GM19351 (cell line): ENCODE data around the gene SNRPA.
"Not testable (repeated sequence)": the region's sequence is repeated elsewhere in the genome, so short reads cannot be mapped to it uniquely, and the experiment has no call there.

Source experiments
- ATAC-seq: cut with Tn5 transposase; IDR thresholded peaks from one replicate; pipeline ENCODE4 v1.9.1; 2021; ENCODE audit warnings: mild to moderate bottlenecking, moderate library complexity; ENCODE audit not compliant: unreplicated experiment

Gene SNRPA

DNA sequence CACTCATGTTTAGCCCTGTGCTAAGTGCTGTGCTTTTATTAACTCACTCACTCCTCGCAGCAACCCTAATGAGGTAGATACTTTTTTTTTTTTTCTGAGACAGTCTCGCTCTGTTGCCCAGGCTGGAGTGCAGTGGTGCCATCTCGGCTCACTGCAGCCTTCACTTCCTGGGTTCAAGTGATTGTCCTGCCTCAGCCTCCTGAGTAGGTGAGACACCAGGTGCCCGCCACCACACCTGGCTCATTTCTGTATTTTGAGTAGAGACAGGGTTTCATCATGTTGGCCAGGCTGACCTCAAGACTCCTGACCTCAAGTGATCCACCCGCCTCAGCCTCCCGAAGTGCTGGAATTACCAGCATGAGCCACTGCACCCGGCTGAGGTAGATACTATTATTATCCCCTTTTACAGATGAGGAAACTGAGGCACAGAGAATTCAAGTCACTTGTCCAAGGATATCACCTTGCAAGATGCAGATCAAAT is 31.5 kb upstream of the SNRPA start:
- ATAC-seq = no peak

DNA sequence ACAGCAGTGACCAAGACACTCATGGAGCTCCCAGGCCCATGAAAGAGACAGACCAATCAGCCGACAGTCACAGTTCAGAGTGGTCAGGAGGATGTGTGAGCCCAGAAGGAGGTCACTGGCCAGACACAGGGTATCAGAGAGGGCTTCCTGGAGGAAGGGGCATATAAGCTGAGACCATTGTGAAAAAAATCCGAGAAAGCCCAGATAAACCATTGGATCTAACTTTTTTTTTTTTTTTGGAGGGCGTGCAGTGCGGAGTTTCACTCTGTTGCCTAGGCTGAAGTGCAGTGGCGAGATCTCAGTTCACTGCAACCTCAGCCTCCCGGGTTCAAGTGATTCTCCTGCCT is 29.9 kb upstream of the SNRPA start:
- no peak for ATAC-seq

DNA sequence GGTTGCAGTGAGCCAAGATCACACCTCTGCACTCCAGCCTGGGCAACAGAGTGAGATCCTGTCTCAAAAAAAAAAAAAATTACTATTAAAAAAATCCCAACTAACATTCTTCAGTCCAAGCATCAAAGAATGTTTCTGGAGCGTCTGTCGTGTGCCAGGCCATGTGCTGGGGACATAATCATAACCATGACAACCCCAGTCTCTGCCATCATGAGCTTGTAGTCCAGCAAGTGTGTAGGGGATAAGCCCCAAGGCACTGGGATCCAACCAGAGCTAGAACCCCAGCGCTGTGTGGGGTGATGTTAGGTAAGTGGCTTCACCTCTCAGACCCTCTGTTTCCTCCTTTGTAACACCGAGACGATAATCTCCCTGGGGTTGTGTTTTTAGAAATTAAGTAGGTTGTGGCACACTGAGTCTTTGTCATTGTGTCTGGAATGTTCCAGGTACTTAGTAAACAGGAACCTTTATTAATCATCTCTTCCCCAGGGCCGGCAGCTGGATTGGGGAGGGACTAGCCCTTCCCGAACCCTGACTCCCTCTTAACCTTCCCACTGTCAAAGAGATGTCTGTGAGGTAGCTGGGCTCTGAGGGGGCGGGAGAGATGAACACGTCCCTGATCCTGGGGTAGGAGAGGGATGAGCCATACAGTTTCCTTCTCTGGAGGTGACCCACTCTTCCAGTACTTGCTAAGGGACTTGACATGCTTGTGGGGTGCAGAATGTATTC is 28.9 kb upstream of the SNRPA start:
- ATAC-seq = no peak

DNA sequence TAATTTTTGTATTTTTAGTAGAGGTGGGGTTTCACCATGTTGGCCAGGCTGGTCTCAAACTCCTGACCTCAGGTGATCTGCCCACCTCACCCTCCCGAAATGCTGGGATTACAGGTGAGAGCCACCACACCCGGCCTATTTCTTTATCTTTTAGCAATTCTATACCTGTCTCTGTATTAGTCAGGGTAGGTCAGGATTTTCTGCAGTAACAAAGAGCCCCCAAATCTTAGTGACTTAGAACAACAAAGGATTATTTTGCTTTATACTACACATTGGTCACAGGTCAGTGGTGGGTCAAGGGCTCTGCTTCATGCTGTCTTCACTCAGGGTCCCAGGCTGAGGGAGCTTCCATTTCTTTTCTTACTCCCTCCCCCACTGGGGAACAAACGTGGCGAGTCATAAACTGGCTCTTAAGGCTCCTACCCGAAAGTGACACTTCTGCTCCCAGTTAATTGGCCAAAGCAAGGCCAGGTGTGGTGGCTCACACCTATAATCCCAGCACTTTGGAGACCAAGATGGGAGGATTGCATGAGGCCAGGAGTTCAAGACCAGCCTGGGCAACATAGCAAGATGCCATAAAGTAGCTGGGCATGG is 27.2 kb upstream of the SNRPA start:
- no peak for ATAC-seq

DNA sequence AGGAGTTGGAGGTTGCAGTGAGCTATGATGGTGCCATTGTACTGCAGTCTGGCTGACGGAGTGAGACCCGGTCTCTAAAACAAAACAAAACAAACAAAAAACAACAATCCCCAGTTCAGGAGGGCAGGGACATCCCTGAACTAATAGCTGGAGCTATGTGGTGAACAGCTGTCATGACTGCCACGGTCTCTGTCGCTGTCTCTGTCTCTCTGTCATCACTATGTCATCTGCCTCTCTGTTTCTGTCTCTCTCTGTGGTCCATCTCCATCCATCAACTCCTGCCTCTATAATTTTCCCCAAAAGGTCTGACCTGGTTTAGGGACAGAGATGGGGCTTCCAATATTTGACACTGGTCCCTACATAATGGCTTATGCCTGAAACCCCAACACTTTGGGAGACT is 26.7 kb upstream of the SNRPA start:
- no peak for ATAC-seq

DNA sequence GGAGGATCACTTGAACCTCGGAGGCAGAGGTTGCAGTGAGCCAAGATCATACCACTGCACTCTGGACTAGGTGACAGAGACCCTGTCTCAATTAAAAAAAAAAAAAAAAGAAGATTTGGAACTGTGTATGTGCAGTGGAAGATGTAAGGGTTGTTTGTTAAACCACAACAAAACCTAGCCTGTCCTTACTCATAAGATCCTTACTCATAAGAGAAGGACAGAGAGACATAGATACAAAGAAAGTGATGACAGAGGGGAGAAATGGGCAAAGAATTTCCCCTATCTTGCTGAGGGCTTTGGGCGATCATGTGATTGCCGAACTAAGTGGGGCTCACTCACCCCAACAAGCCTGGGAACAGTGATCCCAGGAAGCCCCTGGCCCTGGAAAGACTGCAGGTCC is 26.1 kb upstream of the SNRPA start:
- no peak for ATAC-seq

DNA sequence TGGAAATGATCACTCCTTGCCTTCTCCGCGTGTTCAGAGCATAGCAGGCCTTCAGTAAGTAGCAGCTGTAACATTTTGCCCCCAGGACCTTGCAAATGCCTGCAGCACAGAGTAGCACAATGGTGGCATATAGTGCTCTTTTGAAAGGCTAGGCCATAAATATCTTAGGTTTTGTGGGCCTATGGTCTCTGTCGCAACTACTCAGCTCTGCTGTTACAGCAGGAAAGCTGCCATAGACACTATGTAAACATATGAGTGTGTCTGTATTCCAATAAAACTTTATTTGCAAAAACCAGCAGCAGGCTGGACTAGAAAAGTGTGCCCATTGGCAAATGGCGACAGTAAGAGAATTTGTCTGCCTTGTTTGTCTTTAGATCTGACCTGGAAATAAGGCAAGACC is 24.7 kb upstream of the SNRPA start:
- ATAC-seq = no peak

DNA sequence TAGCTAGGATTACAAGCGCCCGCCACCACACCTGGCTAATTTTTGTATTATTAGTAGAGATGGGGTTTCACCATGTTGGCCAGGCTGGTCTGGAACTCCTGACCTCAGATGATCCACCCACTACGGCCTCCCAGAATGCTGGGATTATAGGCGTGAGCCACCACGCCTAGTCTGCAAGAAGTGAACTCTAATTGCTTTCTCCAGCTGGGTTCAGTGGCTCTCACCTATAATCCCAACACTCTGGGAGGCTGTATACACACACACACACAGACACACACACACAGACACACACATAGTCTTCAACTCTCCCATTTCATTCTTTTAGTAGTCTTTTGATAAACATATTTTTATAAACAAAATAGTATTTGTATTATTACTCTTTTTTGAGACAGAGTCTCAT is 20.9 kb upstream of the SNRPA start:
- ATAC-seq = not testable (repeated sequence)

DNA sequence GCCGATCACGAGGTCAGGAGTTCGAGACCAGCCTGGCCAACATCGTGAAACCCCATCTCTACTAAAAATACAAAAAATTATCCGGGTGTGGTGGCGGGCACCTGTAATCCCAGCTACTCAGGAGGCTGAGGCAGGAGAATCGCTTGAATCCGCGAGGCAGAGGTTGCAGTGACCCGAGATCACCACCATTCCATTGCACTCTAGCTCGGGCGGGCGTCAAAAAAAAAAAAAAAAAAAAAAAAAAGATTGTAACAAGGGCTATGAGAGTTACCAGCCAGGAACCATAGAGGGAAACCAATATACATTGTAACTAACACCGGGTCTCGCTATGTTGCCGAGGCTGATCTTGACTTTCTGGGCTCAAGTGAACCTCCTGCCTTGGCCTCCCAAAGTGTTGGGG is 18.7 kb upstream of the SNRPA start:
- not testable (repeated sequence) for ATAC-seq

DNA sequence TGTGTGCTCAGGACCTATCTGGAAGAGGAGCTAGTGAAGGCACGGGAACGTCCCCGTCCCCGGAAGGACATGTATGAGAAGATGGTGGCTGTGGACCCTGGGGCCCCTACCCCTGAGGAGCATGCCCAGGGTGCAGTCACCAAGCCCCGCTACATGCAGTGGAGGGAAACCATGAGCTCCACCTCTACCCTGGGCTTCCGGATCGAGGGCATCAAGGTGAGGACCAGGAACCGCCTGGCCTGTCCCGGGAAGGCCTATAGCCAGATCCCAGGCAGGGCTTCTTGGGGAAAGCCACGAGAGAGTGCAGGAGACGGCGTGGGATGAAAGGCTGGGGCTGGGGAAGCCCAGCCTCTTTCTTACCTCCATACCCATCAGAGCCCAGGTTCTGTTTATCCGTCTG is 17.9 kb upstream of the SNRPA start:
- ATAC-seq = no peak

DNA sequence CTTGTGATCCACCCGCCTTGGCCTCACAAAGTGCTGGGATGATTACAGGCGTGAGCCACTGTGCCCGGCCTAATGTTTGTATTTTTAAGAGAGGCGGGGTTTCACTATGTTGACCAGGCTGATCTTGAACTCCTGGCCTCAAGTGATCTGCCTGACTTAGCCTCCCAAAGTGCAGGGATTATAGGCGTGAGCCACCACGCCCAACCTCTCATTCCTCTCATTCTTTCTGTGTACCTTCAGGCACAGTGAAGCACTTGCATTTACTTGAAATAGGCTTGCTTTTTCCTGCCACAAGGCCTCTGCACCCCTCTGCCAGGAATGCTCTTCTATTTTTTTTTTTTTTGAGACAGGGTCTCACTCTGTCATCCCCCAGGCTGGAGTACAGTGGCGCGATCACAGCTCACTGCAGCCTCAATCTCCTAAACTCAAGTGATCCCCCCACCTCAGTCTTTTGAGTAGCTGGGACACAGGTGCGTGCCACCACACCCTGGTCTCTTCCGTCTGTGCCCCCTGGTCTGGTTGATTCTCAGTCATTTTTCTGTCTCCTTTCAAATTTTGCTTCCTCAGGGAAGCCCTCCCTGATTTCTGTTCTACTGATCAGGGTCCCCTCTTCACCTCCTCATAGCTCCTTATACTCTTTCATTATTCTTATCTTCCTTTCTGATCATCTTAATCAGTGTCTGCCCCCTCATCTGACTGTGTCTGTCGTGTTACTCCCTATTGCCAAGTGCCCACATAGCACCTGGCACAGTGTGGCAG is 15.8 kb upstream of the SNRPA start:
- ATAC-seq = no peak

DNA sequence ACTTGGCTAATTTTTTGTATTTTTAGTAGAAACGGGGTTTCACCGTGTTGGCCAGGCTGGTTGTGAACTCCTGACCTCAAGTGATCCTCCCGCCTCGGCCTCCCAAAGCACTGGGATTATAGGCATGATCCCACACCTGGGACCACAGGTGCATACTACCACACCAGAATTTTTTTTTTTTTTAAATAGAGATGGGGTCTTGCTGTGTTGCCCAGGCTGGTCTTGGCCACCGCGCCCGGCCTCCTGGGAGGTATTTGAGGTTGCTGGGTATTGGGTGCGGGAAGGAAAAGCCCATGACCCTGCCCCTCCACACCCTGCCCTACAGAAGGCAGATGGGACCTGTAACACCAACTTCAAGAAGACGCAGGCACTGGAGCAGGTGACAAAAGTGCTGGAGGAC is 14.3 kb upstream of the SNRPA start:
- ATAC-seq = no peak

DNA sequence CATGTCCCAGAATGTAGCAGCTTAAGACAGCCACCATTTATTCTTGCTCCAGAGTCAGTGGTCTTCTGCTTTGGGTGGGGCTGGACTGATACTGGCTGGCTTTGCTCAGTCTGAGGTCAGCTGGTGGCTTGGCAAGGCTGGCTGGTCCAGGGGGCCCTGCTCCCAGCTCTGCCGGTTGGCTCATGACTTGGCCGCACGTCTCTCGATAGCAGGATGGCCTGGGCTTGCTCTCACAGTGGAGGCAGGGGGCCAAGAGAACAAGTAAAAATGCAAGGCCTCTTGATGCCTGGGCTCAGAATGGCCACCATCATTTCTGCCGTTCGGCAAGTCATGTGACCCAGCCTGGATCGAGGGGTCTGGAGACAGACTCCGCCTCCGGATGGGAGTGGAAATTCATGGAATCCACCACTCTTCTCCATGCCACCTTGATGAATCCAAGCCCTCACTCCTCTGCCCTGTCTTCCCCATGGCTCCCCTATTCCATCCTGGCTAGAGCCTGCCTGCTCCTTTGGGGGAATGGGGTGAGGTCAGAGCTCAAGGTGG is 13.8 kb upstream of the SNRPA start:
- no peak for ATAC-seq

DNA sequence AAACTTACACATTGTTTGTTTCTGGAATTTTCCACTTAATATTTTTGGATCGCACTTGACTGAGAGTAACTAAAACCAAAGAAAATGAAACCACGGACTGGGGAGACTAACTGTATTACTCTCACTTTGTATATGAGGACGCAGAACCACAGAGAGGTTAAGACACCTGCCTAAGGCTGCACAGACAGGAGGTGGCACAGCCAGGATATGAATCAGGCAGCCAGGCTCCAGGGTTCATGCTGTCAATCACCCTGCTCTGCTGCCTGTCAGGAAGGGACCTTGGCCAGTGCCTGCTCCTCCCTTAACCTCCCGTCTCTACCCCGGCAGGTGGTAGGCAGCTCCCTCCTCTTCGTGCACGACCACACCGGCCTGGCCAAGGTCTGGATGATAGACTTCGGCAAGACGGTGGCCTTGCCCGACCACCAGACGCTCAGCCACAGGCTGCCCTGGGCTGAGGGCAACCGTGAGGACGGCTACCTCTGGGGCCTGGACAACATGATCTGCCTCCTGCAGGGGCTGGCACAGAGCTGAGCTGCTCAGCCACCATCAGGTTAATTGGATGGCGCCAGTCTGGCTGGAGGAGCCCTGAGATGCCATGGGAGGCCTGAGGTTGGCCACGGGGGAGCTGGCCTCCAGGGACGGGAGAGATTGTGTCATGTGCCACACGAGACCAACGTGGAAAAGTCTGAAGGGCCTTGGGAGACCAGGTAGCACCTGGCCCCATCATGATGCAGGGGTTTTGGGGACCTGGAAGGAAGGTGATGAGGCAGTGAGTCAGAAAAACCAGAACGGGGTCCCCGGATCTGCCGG is 11.8 kb upstream of the SNRPA start:
- ATAC-seq = no peak

DNA sequence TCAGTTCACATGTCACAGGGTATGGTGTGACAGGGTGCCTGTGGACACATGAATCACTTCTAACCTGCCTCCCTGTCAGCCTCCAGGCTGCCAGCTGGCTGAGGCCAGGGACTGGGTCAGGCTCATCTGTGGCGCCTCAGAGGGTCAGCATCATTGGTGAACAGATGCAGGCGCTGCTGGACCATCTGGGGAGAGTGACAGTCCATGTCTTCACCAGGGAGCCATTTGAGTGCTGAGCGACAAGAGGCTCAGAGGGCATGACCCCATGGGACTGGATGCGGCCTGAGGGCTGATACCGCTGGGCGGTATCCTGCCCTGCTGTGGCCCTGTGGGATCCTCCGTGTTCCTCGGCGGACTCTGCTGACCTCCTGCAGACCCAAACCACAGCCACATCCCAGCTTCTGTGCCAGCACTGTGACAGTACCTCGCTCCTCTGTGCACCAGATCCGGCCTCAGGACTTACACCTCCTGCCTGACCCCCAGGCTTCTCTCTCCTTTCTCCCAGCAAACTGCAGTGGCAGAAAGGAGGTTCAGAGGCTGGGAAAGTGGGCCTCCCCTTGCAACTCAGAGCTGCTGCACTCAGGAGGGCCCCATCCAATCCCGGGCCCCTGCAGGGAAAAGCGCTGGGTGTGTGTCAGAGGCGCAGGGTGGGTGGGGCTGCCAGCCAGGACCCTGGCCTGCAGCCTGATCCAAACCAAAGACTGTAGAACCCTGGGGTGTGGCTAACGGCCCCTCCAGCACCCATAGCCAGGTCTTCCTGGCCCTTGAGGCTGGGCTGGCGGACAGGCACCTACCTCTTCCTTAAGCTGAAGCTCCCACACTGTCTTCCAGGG is 10.9 kb upstream of the SNRPA start:
- no peak for ATAC-seq

DNA sequence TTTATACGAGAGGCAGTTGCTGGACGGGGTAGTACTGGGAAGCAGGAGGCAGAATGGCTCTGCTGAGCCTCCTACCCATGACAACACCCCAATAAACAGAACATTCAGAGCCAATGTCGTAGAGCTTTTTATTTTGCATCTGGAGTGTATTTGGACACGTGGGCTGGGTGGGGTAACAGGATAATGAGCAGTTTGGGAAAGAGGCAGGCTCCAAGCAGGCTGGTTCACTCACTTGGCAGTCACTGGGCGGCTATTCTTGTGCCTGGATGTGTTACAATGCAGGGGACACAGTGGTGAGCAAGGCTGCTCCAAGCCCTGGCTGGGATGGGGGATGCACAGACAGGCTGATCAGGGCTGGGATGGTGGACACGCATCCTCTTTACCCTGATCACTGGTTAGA is 10.3 kb upstream of the SNRPA start:
- no peak for ATAC-seq

DNA sequence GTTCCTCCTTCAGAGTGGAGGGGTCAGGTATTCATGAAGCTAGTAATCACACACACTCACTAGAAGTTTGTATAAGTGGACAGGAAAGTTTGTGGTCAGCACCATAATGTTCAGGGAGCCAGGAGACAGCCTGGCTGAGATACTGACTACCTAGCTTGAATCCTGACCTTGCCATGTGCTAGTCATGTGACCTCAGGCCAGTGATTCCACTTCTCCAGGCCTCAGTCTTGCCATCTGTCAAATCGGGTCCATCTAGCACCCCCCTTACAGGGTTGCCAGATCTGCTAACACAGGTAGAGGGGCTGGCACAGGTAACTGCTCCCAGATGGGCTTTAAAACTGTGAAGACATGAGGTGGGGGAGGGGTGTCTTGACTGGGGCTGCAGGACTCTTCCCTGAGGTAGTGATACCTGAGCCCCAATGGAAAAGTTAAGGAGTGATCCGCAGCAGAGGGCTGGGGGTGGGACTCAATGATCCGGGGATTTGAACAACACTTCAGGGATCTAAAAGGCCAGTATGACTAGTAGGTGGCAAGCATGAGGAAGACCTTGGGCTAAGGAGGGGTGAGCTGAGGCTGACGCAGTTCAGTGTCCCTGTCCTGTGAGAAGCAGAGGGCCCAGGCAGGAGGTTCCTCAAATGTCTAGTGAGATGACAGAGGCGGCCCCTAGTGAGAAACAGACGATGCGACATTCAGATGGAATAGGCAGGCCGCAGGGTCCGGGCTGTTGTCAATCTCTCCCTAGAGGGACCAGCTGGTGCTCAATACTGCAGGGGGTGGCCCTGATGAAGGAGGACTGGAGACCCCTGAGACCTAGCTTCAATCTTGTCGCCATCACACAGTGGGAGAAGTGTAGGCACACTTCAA is 9.2 kb upstream of the SNRPA start:
- no peak for ATAC-seq

DNA sequence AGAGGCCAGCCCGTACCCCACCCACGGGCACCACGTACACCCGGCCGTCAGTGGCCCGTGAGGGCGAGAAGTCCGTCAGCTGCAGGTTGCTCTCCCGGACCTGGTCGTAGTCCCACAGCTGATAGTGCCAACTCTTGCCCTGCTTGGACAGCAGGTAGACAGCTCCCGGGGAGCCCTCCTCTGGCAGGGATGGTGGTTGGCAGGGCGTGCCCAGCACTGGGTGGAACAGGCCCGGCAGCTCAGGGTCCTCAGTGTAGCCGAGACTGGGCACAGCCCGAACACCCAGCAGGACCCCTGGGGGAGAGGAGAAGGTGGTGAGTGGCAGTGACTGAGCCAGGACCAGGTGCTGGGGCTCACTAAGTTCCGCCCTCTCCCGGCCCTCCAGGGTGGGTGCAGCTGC is 8.5 kb upstream of the SNRPA start:
- ATAC-seq = no peak

DNA sequence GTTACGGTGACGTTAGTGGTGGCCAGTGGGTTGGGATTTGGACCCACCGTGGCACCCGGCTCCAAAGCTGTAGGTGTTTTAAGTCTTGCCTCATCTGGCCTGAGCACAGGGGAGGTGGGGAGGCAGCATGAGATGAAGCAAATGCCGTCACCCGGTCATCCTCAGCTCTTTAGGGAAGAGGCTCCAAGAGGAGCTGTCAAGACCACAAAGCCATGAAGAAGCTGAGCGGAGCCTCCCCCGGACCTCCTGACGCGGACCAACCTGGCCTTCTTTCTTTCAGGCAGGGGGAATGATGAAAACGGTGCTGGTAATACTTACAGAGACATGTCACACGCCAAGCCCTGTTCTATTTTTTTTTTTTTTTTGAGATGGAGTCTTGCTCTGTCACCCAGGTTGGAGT is 8.1 kb upstream of the SNRPA start:
- ATAC-seq = no peak
